Pancreas (tissue), 10 donors: Measurements from ENCODE around the gene TRAF5. TPM values are rescaled to one million over a fixed set of nuclear protein-coding genes. Genes with fewer than 3 reads are reported as not detected.

Source experiments
- ATAC-seq, 4 donors: fragments of 200-7000 bp; cut with Tn5 transposase; one replicate each; pipeline versions ENCODE4 v1.8.0 to v1.9.1; 2020; ENCODE audit warnings: mild to moderate bottlenecking in 4 of 4, moderate library complexity in 4 of 4
- DNase-seq, 6 donors: peaks; one replicate each; pipeline ENCODE4 v3.0.0-alpha.2; 2020
- FAIRE-seq: peaks from 2 replicates; lab custom pipeline; 2012; peaks lifted over from hg19 to GRCh38; lab: Jason Lieb, UNC
- H3K27ac ChIP-seq, 4 donors: fragments of 200-600 bp; sonication (generic); 1 replicate in 3 of 4; 2 replicates in 1 of 4; pipeline versions ENCODE4 v1.5.0 to v1.8.0; 2020
- H3K27me3 ChIP-seq, 4 donors: fragments of 200-600 bp; one replicate each; pipeline ENCODE4 v1.8.0; 2021
- H3K36me3 ChIP-seq, 3 donors: fragments of 200-600 bp; sonication (generic) in 1 of 3; one replicate each; pipeline versions ENCODE4 v1.5.0 to v1.8.0; 2020 to 2021
- H3K4me1 ChIP-seq, 3 donors: fragments of 200-600 bp; one replicate each; pipeline ENCODE4 v1.8.0; 2021
- H3K4me3 ChIP-seq, 4 donors: fragments of 200-600 bp; sonication (generic) in 2 of 4; one replicate each; pipeline versions ENCODE4 v1.5.0 to v1.8.0; 2020 to 2021
- H3K9me3 ChIP-seq, 4 donors: fragments of 200-600 bp; one replicate each; pipeline ENCODE4 v1.8.0; 2021
- WGBS, 2 donors: extraction: QIAGEN DNeasy Blood & Tissue Kit; methylation state at CpG; one replicate each; pipeline ENCODE4 v1.1.7; 2013; 5-methylcytosine and 5-hydroxymethylcytosine counted together
- intact Hi-C, 3 donors: fragments of 100-400 bp; cut with DNase I; formaldehyde crosslinking; loops; one replicate each; pipeline versions ENCODE4 v1.11.1 to v1.14.2; 2022
- polyA plus RNA-seq, 2 donors: library from polyadenylated mRNA; stranded (reverse); fragments of 200-250 nt; gene quantifications; one replicate each; pipeline ENCODE4 v1.2.3, GENCODE V29; 2013
- total RNA-seq, 6 donors: library from RNA; stranded (reverse); fragmentation: NEBNext Ultra II Directional in 4 of 6; extraction: Animal tissue kit (Norgen Biotek cat#: 25700) in 4 of 6; gene quantifications; one replicate each; pipeline versions ENCODE4 v1.2.1 to v1.2.4, GENCODE V29; 2021 to 2023
- TF ChIP-seq, protein P1 (sequence below), 4 donors: fragments of 200-600 bp; sonication (generic) in 3 of 4; IDR thresholded peaks; one replicate each; pipeline versions ENCODE4 v1.5.0 to v1.8.0; 2021; ENCODE audit warnings: antibody characterized with exemption in 4 of 4
- donor health status: healthy with polysubstance abuse.
- donor health status: DM: no; HTN: no; CAD: no; lungs with moderate emphysema.
- donor health status: DM: no; HTN: no; CAD: no.
- donor health status: control.
- donor health status: control.
- donor health status: Bipolar disorder and iron deficiency.
- donor health status: DM: yes; HTN: yes; CAD: no.
- donor health status: DM: no; HTN: no; CAD: no.
- donor health status: DM: no; HTN: no; CAD: no.
- donor health status: DM: yes; HTN: yes; CAD: no.

TRAF5 gene
- total and polyA plus RNA-seq, 8 donors, result 14.5 to 26.6 (median 23.2) TPM

DNA sequence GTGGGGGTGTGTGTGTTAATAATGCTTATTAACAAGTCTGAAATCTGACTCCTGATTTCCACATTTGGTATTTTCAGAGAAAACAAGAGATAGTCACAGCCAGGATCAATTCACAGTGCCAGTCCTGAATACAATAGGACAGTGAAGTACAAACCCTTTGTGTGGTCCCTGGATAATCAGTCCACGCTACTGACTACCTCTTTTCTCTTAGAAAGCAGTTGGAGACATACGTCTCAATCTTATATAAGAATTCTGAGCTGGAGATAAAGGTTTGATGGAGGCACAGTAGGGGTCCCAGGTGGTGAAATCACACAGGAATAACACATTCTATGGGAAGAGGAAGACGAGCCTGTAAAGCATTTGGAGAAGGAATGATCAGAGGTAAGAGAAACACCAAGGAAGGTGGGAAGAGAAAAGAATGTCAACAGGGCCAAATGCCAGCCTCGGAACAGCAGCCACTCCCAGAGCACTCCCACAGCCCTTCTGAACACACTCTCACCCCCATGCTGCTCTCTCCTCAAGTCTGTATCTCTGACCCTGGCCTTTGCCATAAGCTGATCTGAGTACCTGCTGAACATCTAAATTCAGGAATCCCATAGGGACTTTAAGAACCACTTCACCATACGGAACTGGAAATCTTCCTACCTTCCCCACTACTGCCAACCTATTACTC is 48.6 kb downstream of the TRAF5 start:
- TF ChIP-seq, protein P1, sequence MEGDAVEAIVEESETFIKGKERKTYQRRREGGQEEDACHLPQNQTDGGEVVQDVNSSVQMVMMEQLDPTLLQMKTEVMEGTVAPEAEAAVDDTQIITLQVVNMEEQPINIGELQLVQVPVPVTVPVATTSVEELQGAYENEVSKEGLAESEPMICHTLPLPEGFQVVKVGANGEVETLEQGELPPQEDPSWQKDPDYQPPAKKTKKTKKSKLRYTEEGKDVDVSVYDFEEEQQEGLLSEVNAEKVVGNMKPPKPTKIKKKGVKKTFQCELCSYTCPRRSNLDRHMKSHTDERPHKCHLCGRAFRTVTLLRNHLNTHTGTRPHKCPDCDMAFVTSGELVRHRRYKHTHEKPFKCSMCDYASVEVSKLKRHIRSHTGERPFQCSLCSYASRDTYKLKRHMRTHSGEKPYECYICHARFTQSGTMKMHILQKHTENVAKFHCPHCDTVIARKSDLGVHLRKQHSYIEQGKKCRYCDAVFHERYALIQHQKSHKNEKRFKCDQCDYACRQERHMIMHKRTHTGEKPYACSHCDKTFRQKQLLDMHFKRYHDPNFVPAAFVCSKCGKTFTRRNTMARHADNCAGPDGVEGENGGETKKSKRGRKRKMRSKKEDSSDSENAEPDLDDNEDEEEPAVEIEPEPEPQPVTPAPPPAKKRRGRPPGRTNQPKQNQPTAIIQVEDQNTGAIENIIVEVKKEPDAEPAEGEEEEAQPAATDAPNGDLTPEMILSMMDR (IDR thresholded peaks at IDR 0.05), result no peak
- no peak for FAIRE-seq
- Histone ChIP-seq H3K27ac (no peak overlapping the region), H3K4me1 (no peaks in the 10 kb centered on the region), H3K4me3 (no peak overlapping the region), H3K36me3 (peaks cover 0 to 14% (median 0%) of the 10 kb centered on the region in 3 donors), H3K9me3 (no peaks in the 10 kb centered on the region), H3K27me3 (no peaks in the 10 kb centered on the region)
- DNase-seq, result no peak
- WGBS, 2 donors, result 67 to 82% methylated on average over 5 of the region's 5 CpGs
- intact Hi-C loops, result no loop called here
- no peak for ATAC-seq

DNA sequence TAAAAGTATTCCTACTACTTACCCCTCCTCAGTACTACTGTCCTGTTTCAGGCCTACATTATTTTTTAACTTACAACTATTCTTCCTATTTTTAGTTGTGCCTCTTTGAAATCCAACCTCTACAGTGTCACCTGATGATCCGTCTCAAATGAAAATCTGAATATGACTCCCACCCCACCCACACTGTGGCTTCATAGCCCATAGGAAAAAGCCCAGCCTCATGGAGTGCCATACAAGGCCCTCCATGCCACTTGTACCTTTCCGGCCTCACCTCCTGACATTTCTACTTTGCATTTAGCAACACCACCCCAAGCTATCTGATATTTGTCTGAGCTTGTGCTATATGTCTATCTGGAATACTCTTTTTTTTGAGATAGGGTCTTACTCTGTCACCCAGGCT is 49.3 kb downstream of the TRAF5 start:
- Histone ChIP-seq H3K4me1 (no peaks in the 10 kb centered on the region), H3K27ac (no peak overlapping the region), H3K36me3 (peaks cover 0 to 14% (median 0%) of the 10 kb centered on the region in 3 donors), H3K9me3 (no peaks in the 10 kb centered on the region), H3K27me3 (no peaks in the 10 kb centered on the region), H3K4me3 (no peak overlapping the region)
- 90 to 94% methylated on average over 2 of the region's 2 CpGs for WGBS, 2 donors
- TF ChIP-seq, protein P1 (IDR thresholded peaks at IDR 0.05), result no peak
- no peak for DNase-seq
- no peak for FAIRE-seq
- no peak for ATAC-seq
- intact Hi-C loops, result no loop called here

DNA sequence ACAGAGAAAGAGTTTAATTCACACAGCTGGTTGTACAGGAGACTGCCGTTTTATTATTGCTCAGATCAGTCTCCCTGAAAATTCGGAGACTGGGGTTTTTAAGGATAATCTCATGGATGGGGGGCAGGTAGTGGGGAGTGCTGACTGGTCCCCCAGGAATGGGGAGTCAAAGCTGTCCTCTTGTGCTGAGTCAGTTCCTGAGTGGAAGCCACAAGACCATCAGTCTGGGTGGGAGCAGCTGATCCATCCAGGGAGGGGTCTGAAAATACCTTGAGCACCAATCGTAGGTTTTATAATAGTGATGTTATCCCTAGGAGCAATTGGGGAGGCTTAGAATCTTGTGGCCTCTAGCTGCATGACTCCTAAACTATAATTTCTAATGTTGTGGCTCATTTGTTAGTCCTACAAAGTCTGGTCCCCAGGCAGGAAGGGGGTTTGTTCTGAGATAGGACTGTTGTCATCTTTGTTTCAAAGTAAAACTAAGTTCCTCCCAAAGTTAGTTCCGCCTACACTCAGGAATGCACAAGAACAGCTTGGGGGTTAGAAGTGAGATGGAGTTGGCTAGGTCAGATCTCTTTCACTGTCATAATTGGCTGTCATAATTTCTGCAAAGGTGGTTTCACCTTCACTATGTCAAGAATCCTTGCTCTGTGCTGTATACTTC is 50.3 kb downstream of the TRAF5 start:
- H3K4me1 ChIP-seq, result no peaks in the 10 kb centered on the region
- no peaks in the 10 kb centered on the region for H3K9me3 ChIP-seq
- ATAC-seq (no peak), DNase-seq (no peak), FAIRE-seq (no peak)
- H3K4me3 ChIP-seq, result no peak overlapping the region
- TF ChIP-seq, protein P1 (IDR thresholded peaks at IDR 0.05), result no peak
- 92 to 94% methylated on average over 4 of the region's 4 CpGs for WGBS, 2 donors
- intact Hi-C loops, result no loop called here
- no peak overlapping the region for H3K27ac ChIP-seq
- no peaks in the 10 kb centered on the region for H3K27me3 ChIP-seq
- H3K36me3 ChIP-seq, result peaks cover 0 to 14% (median 0%) of the 10 kb centered on the region in 3 donors

DNA sequence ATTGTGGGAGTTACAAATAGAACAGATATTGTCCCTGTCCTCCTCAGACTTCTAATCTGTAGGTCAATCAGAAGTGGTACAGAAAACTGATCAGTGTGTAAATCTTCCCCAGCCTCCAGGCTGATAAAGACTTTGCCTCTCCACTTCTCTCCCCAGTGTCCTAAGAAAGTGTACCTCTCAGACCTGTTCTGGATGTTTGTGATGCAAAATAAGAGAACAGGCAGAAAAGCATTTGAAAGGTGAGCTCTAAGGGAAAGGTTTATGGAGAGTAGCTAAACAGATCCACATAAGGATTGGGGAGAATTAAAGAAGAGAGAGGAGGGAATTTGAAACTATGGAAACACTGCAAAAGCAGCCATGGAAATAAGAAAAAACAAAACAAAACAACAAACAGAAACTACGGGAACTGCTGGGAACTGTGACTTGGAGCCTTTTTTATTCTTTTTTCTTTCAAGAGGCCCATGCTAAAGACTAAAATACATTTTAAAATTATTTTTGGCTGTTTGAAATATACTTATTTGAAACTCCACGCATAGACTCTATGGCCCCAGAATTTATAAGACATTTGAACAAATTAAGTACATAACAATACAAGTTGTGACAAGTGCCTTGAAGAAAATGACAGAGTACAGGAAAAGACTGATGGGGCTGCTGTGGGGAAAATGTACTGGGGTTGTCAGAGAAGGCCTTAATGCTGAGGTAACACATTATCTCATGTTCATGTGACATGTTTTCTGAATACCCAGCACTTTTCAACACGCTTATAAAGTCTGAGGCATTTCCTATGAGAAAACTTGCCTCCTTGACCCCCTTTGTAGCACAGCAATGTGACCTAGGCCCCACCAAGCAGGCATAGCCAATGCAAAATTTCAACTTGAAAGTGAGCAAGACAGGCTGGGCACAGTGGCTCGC is 51.2 kb downstream of the TRAF5 start:
- 91 to 94% methylated on average over 4 of the region's 4 CpGs for WGBS, 2 donors
- no peak overlapping the region for H3K4me3 ChIP-seq
- DNase-seq, result no peak
- no peaks in the 10 kb centered on the region for H3K9me3 ChIP-seq
- no peak for ATAC-seq
- no peaks in the 10 kb centered on the region for H3K4me1 ChIP-seq
- H3K27me3 ChIP-seq, result no peaks in the 10 kb centered on the region
- intact Hi-C loops, result no loop called here
- TF ChIP-seq, protein P1 (IDR thresholded peaks at IDR 0.05), result no peak
- FAIRE-seq, result no peak
- peaks cover 0 to 10% (median 0%) of the 10 kb centered on the region in 3 donors for H3K36me3 ChIP-seq
- no peak overlapping the region for H3K27ac ChIP-seq
